Measurements from ENCODE around the gene PNMA3. TPM values are rescaled to one million over a fixed set of nuclear protein-coding genes. Genes with fewer than 3 reads are reported as not detected.

Gene PNMA3
- total and polyA plus RNA-seq, 2 of the 4 experiments (the other 2 are of a cell fraction) = 0.03 TPM; not detected in 1

DNA sequence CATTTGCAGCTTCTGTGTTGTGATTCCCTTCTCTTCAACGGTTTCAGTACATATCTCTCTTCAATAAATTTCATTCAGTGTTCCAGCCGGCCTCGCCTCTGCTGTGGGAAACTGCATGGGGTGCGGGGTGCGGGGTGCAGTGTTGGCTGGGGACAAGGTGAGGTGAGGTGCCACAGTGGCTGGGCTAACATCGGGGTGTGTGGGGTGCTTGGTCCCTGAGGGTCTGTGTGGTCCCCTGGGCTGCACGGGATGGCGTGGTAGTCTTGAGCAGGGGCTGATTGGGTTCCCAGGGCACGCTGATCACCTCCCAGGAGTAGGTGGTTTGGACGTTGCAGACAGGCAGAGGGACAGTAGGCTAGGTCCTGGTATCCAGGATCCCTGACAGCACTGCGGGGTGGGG, 18.7 kb downstream of the PNMA3 start:
- no peak for TF ChIP-seq CEBPB (IDR thresholded peaks at IDR 0.05; ENCODE audit: low read depth, low read length)
- no peak for TF ChIP-seq NFE2L2 (IDR thresholded peaks at IDR 0.05; ENCODE audit: low read depth, low read length)
- TF ChIP-seq MAZ (IDR thresholded peaks at IDR 0.05; ENCODE audit: borderline replicate concordance, low read depth, low read length) = no peak
- no peak for TF ChIP-seq BHLHE40 (IDR thresholded peaks at IDR 0.05; ENCODE audit: low read depth, low read length)
- TF ChIP-seq MAFK (IDR thresholded peaks at IDR 0.05; ENCODE audit: low read depth, low read length) = no peak
- no peak for TF ChIP-seq POLR2A (IDR thresholded peaks at IDR 0.05; ENCODE audit: low read depth, low read length)
- TF ChIP-seq SMC3 (IDR thresholded peaks at IDR 0.05; ENCODE audit: low read depth, low read length) = no peak
- no peak for TF ChIP-seq RFX5 (IDR thresholded peaks at IDR 0.05; ENCODE audit: low read depth, low read length)
- TF ChIP-seq, protein P1, sequence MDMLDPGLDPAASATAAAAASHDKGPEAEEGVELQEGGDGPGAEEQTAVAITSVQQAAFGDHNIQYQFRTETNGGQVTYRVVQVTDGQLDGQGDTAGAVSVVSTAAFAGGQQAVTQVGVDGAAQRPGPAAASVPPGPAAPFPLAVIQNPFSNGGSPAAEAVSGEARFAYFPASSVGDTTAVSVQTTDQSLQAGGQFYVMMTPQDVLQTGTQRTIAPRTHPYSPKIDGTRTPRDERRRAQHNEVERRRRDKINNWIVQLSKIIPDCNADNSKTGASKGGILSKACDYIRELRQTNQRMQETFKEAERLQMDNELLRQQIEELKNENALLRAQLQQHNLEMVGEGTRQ (IDR thresholded peaks at IDR 0.05; ENCODE audit: low read depth, low read length) = no peak
- no peak for TF ChIP-seq CHD1 (IDR thresholded peaks at IDR 0.05; ENCODE audit: low read depth, low read length)
- no peak for TF ChIP-seq RCOR1 (IDR thresholded peaks at IDR 0.05; ENCODE audit: insufficient replicate concordance, low read length)
- no peak for TF ChIP-seq FOS (IDR thresholded peaks at IDR 0.05; ENCODE audit: low read depth, low read length)
- TF ChIP-seq RAD21 (IDR thresholded peaks at IDR 0.05; ENCODE audit: low read length) = no peak
- TF ChIP-seq, protein P2, sequence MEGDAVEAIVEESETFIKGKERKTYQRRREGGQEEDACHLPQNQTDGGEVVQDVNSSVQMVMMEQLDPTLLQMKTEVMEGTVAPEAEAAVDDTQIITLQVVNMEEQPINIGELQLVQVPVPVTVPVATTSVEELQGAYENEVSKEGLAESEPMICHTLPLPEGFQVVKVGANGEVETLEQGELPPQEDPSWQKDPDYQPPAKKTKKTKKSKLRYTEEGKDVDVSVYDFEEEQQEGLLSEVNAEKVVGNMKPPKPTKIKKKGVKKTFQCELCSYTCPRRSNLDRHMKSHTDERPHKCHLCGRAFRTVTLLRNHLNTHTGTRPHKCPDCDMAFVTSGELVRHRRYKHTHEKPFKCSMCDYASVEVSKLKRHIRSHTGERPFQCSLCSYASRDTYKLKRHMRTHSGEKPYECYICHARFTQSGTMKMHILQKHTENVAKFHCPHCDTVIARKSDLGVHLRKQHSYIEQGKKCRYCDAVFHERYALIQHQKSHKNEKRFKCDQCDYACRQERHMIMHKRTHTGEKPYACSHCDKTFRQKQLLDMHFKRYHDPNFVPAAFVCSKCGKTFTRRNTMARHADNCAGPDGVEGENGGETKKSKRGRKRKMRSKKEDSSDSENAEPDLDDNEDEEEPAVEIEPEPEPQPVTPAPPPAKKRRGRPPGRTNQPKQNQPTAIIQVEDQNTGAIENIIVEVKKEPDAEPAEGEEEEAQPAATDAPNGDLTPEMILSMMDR (conservative IDR thresholded peaks at IDR 0.05; ENCODE audit: low read depth, low read length) = no peak
- no peaks in the 10 kb centered on the region for H3K27me3 ChIP-seq (ENCODE audit: control insufficient read depth, insufficient read depth, low read length)
- H3K79me1 ChIP-seq (ENCODE audit: low read depth in 1 of 2, low read length in 2 of 2) = no peaks in the 10 kb centered on the region
- H3K14ac ChIP-seq (replicated peaks; ENCODE audit: low read depth, low read length) = no peak overlapping the region
- ATAC-seq (ENCODE audit: low read depth) = no peak
- H3K18ac ChIP-seq (ENCODE audit: low read depth, low read length) = no peak overlapping the region
- dilution Hi-C loops (cut with HindIII; ENCODE audit: low sequenced_read_pairs, unreplicated experiment) (no loop called here), in situ Hi-C loops (cut with MboI; ENCODE audit: low sequenced_read_pairs) (no loop called here), intact Hi-C loops (cut with micrococcal nuclease) (no loop called here)
- H2BK20ac ChIP-seq (ENCODE audit: low read depth, low read length) = no peak overlapping the region
- CTCF ChIA-PET = no interaction called here
- H3K4me1 ChIP-seq (ENCODE audit: control insufficient read depth, insufficient read depth, low read length) = no peaks in the 10 kb centered on the region
- no peak overlapping the region for H2BK15ac ChIP-seq (ENCODE audit: low read depth, low read length)
- no TSS peak for BruUV-seq (replicated peaks)
- H2BK120ac ChIP-seq (ENCODE audit: low read depth, low read length) = no peak overlapping the region
- 68% methylated on average over 4 of the region's 11 CpGs; no CpG with 5 or more reads in 1 of the 2 experiments for WGBS, 2 experiments (ENCODE audit: extremely low coverage in 2 of 2, insufficient read length in 1 of 2)
- H4K91ac ChIP-seq (ENCODE audit: insufficient read depth, low read depth, low read length) = no peak overlapping the region
- no peak overlapping the region for H3K27ac ChIP-seq (ENCODE audit: insufficient read depth, low read length)
- no peak overlapping the region for H2BK5ac ChIP-seq (ENCODE audit: low read depth, low read length, poor library complexity, severe bottlenecking)
- H3K9me3 ChIP-seq (ENCODE audit: control insufficient read depth, insufficient read depth, low read length) = no peaks in the 10 kb centered on the region
- H3K9me1 ChIP-seq (ENCODE audit: insufficient read depth, low read length) = no peaks in the 10 kb centered on the region
- no peak overlapping the region for H3K9ac ChIP-seq (ENCODE audit: low read depth, low read length)
- H3K4me3 ChIP-seq (ENCODE audit: insufficient read depth, low read depth, low read length) = no peak overlapping the region
- H2AK5ac ChIP-seq (ENCODE audit: low read depth, low read length) = no peak overlapping the region
- no peak overlapping the region for H2AFZ ChIP-seq (replicated peaks; ENCODE audit: low read length, poor library complexity)
- H2AK9ac ChIP-seq (replicated peaks; ENCODE audit: low read depth, low read length, poor library complexity) = no peak overlapping the region
- H4K5ac ChIP-seq (ENCODE audit: low read depth, low read length) = no peak overlapping the region
- POLR2A ChIA-PET (ENCODE audit: unreplicated experiment) = no interaction called here
- H4K20me1 ChIP-seq (ENCODE audit: insufficient read depth, low read length) = no peaks in the 10 kb centered on the region
- H3K4ac ChIP-seq (ENCODE audit: low read depth, low read length) = no peak overlapping the region
- no peak for DNase-seq
- H3K56ac ChIP-seq (ENCODE audit: extremely low read depth, insufficient read depth, low read length) = no peak overlapping the region
- no peaks in the 10 kb centered on the region for H3K36me3 ChIP-seq (ENCODE audit: control insufficient read depth, insufficient read depth, low read length)
- H3K4me2 ChIP-seq (ENCODE audit: low read depth, low read length) = no peak overlapping the region
- H4K8ac ChIP-seq (ENCODE audit: low read depth in 2 of 2, low read length in 2 of 2) = no peak overlapping the region
- H3K23ac ChIP-seq (ENCODE audit: low read depth, low read length) = no peak overlapping the region
